ENCODE measurements around the gene GRK2. TPM values are rescaled to one million over a fixed set of nuclear protein-coding genes. Genes with fewer than 3 reads are reported as not detected.
A peak's percentile ranks its signal among the peaks of the same experiment; 100 is the strongest.

GRK2 gene
- total and polyA plus RNA-seq, 2 of the 8 experiments (the other 6 are each of a cell fraction or from before 2014, with no cell fraction given), result 47.3 to 49.7 TPM

DNA sequence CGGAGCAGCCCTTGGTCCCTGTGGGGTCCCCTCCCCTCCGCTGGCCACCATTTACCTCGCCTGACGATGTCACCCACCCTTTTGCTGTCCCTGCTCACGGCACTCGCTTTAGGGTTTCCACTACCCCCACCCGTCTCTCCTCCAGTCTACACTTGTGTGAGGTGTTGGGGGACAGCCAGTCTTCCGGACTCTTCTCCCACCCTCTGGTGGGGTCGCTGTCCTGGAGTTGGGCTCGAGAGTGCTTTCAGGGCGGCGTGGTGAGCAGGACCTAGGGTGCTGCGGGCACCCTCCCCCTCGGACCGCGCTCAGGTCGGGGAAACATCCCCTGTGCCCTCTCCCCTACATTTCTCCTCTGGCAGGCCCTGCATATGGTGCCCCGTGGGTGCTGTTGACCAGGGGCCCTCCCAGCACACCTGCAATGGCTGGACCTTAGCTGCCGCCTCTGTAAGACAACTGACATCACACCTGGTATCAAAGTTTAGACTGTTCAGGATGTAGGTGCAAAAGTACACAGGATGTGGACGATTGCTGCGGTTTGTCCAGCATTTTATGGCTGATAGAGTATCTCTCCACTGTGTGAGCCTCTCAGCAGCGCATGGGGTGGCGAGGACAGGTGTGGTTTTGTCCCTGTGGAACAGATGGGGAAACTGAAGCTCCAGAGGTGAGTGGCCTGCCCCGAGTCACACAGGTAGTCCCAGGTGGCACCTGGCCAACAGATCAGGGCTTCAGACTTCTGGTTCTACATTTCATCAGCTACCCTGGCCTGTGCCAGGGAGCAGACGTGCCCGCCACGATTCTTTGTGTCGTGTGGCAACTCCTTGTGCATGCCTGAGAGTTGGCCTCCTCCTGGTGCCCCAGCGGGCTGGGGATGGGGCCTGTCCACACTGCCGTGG lies 1.2 kb downstream of the GRK2 start:
- peaks cover 13 to 28% of the 10 kb centered on the region in 2 experiments for H4K20me1 ChIP-seq (replicated peaks in 1 of 2; ENCODE audit: control insufficient read depth in 1 of 2, insufficient read depth in 2 of 2, low read length in 2 of 2)
- FAIRE-seq, result no peak
- no peak for TF ChIP-seq TCF12 (IDR thresholded peaks at IDR 0.05; ENCODE audit: low read depth, low read length)
- no peak for TF ChIP-seq SIRT6 (IDR thresholded peaks at IDR 0.05; ENCODE audit: low read length)
- TF ChIP-seq SP4 (IDR thresholded peaks at IDR 0.05; ENCODE audit: low read length), result no peak
- TF ChIP-seq MAX (IDR thresholded peaks at IDR 0.05), result no peak
- TF ChIP-seq E2F6 (IDR thresholded peaks at IDR 0.05), result no peak
- no peak for TF ChIP-seq CTCF (IDR thresholded peaks at IDR 0.05; ENCODE audit: control extremely low read depth in 1 of 3, insufficient read depth in 1 of 3, low read depth in 1 of 3, low read length in 3 of 3)
- TF ChIP-seq RAD21 (IDR thresholded peaks at IDR 0.05 in 1 of 2, conservative IDR thresholded peaks at IDR 0.05 in 1 of 2; ENCODE audit: low read depth in 2 of 2, low read length in 2 of 2), result no peak

More for the DNA sequence above, 1.2 kb downstream of the GRK2 start:
- Histone ChIP-seq H3K18ac (ENCODE audit: extremely low read depth, low read length) (peak overlapping the region; percentile 52; the same call in 1 of the 2 replicates), H3K56ac (replicated peaks; ENCODE audit: insufficient read length, low read depth, low read length) (no peak overlapping the region), H2BK5ac (ENCODE audit: low read depth, low read length) (no peak overlapping the region; the same call in 1 of the 2 replicates), H2BK120ac (replicated peaks; ENCODE audit: low read depth, low read length) (no peak overlapping the region), H3K9ac (replicated peaks in 1 of 4; ENCODE audit: extremely low read depth in 1 of 4, low read depth in 3 of 4, low read length in 3 of 4) (peak overlapping the region in 2 of 4 experiments; percentile 9 to 33; a peak in 4 of 7 replicates), H4K8ac (ENCODE audit: extremely low read depth, insufficient read depth, low read length) (no peak overlapping the region; the same call in 1 of the 2 replicates), H4K5ac (ENCODE audit: insufficient read length, low read depth, low read length) (no peak overlapping the region), H3K79me1 (ENCODE audit: low read depth, low read length) (peaks cover 14% of the 10 kb centered on the region), H3K36me3 (ENCODE audit: control insufficient read depth in 2 of 4, insufficient read depth in 4 of 4, low read length in 3 of 4) (peaks cover 0 to 3% (median 0%) of the 10 kb centered on the region in 4 experiments; a peak in 2 of 8 replicates), H3K4me1 (replicated peaks in 1 of 4; ENCODE audit: control insufficient read depth in 3 of 4, insufficient read depth in 4 of 4, low read length in 3 of 4) (peaks cover 8 to 35% (median 32%) of the 10 kb centered on the region in 4 experiments), H3K14ac (ENCODE audit: insufficient read length) (no peak overlapping the region), H3K4me3 (ENCODE audit: extremely low read depth in 1 of 4, insufficient read depth in 2 of 4, low read depth in 3 of 4, low read length in 4 of 4) (peak overlapping the region; percentile 59 to 90 (median 74)), H3K23me2 (ENCODE audit: low read depth, low read length) (peaks cover 4% of the 10 kb centered on the region), H3K79me2 (ENCODE audit: control insufficient read depth in 1 of 2, insufficient read depth in 2 of 2, low read length in 2 of 2) (peaks cover 0 to 51% of the 10 kb centered on the region in 2 experiments; a peak in 3 of 4 replicates), H3K4me2 (ENCODE audit: insufficient read depth in 1 of 2, low read depth in 2 of 2, low read length in 2 of 2) (peak overlapping the region; percentile 73 to 87), H3K27me3 (replicated peaks in 1 of 4; ENCODE audit: control insufficient read depth in 3 of 4, extremely low read depth in 1 of 4, insufficient read depth in 3 of 4, low read length in 3 of 4) (peaks cover 0 to 3% (median 0%) of the 10 kb centered on the region in 4 experiments; a peak in 4 of 7 replicates), H3K4ac (replicated peaks; ENCODE audit: insufficient read length, low read depth, low read length) (peak overlapping the region; percentile 33), H4K91ac (replicated peaks; ENCODE audit: insufficient read length, low read length) (no peak overlapping the region), H2BK12ac (ENCODE audit: low read depth, low read length) (no peak overlapping the region), H2BK20ac (ENCODE audit: low read length) (no peak overlapping the region), H3K27ac (ENCODE audit: low read depth, low read length) (no peak overlapping the region), H3K9me3 (ENCODE audit: insufficient read depth in 2 of 2, low read depth in 1 of 2, low read length in 1 of 2) (no peaks in the 10 kb centered on the region), H2BK15ac (ENCODE audit: low read length) (no peak overlapping the region), H3K23ac (ENCODE audit: insufficient read length) (no peak overlapping the region), H2AFZ (ENCODE audit: low read length) (no peak overlapping the region), H2AK5ac (ENCODE audit: low read depth, low read length) (no peak overlapping the region)
- 57% methylated on average over 27 of the region's 30 CpGs; no CpG with 5 or more reads in 1 of the 2 experiments for WGBS, 2 experiments (ENCODE audit: extremely low coverage in 1 of 2, insufficient coverage in 1 of 2, insufficient read length in 1 of 2, insufficient replicate concordance in 2 of 2, low coverage in 1 of 2, low lambda C conversion rate in 2 of 2, missing lambda C conversion rate in 1 of 2)
- DNase-seq (ENCODE audit: low read depth in 1 of 2, low spot score in 2 of 2), result no peak
- CTCF ChIA-PET (ENCODE audit: partially characterized antibody), result interaction anchor here (0.7 to 13.0 kb wide), 15 partner anchors 11 to 201 kb away, joined by 3 to 186 read pairs (median 3); no protein-coding TSS in a partner anchor
- POLR2A ChIA-PET (ENCODE audit: partially characterized antibody), result interaction anchor here (1.0 to 2.0 kb wide), 10 partner anchors 8 to 56 kb away, joined by 3 to 15 read pairs (median 4); partner anchors contain the start of genes ANKRD13D and SSH3

Data from H1 (cell line).